Occipital lobe (tissue), 2 donors: Measurements from ENCODE around the gene DNHD1. TPM values are rescaled to one million over a fixed set of nuclear protein-coding genes. Genes with fewer than 3 reads are reported as not detected.
"Not testable (repeated sequence)": the region's sequence is repeated elsewhere in the genome, so short reads cannot be mapped to it uniquely, and the experiment has no call there.

Experiments
- DNase-seq: peaks from one replicate; lab custom pipeline; 2025; lab: John Stamatoyannopoulos, UW
- total RNA-seq: library from RNA; depleted of rRNA; stranded (reverse); fragments of >200 nt; gene quantifications from one replicate; pipeline ENCODE4 v1.2.3, GENCODE V29; 2014

The DNHD1 gene
- total RNA-seq, 1 donor from 2014 or later: 3.4 TPM

DNA sequence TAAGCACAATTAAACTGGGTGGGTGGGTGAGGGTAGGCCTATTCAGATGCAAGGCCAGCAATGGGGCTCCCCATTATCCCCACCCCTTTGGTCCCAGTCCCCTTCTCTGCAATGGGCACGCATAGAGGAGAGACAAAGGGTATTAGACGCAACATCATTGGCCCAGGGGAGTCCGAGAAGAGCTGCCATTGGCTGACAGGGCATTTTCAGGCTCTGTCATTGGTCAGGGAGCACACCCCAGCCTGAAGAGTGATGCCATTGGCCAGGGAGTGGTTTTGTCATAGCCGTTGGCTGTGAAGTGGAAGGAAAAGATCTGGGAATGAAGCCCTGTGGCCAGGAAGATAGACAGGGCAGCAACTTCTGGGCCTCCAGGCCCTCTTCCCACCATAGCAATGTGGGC lies 20.5 kb upstream of the DNHD1 start:
- DNase-seq: no peak

- no peak for DNase-seq
Observed at GRCh38 chr11:6480299-6480914, 16.7 kb upstream of the DNHD1 start.

- peak; percentile 98 for DNase-seq
Observed at GRCh38 chr11:6481012-6481923, 15.8 kb upstream of the DNHD1 start, which contains the start of the genes ARFIP2 and TIMM10B. ARFIP2 (minus strand) TSS chr11:6481331; CDS start chr11:6480421, 910 bp downstream. TIMM10B (plus strand) TSS chr11:6481501; CDS start chr11:6481517, 16 bp downstream.

DNA sequence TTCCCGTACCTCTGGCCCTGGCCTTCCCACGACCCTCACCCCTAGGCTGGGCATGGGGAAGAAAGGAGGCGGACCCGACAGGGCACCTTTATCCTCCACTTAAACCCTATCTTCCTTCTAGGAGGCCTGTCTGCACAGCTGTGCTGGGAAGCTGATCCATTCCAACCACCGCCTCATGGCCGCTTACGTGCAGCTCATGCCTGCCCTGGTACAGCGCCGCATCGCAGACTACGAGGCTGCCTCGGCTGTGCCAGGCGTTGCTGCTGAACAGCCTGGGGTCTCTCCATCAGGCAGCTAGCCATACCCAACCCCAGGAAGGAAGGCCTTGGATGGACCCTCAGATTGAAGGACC lies 15.2 kb upstream of the DNHD1 start:
- no peak for DNase-seq

- no peak for DNase-seq
Observed at GRCh38 chr11:6482441-6482840, 14.6 kb upstream of the DNHD1 start.

- no peak for DNase-seq
Observed at GRCh38 chr11:6483015-6483414, 14.1 kb upstream of the DNHD1 start.

- DNase-seq: no peak
Observed at GRCh38 chr11:6485661-6486060, 11.4 kb upstream of the DNHD1 start.

DNA sequence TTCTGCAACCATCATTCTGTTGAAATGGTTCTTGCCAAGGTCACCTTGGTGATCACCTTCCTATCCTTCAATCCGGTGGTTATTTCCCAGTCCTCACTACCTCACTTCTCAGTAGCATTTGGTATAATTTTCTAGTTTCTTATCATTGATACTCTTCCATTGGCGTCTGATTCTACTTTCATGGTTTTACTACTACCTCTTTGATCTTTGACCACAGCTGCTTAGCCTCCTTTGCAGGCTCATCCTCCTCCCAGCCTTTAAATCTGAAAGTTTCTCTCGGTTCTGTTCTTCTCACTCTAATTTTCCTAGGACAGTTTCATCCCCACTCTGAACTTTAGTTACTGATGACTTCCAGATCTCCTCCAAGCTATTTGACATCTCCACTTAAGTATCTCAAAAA lies 10.8 kb upstream of the DNHD1 start:
- no peak for DNase-seq

- no peak for DNase-seq
Observed at GRCh38 chr11:6486938-6487337, 10.1 kb upstream of the DNHD1 start.

DNA sequence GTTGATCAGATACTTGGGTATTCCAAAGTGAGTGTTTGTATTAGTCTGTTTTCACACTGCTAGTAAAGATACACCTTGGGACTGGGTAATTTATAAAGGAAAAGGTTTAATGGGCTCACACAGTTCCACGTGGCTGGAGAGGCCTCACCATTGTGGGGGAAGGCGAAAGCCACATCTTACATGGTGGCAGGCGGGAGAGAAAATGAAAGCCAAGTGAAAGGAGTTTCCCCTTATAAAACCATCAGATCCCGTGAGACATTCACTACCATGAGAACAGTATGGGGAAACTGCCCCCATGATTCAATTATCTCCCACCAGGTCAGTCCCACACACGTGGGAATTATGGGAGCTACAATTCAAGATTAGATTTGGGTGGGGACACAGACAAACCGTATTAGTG lies 8.7 kb upstream of the DNHD1 start:
- DNase-seq: no peak

DNA sequence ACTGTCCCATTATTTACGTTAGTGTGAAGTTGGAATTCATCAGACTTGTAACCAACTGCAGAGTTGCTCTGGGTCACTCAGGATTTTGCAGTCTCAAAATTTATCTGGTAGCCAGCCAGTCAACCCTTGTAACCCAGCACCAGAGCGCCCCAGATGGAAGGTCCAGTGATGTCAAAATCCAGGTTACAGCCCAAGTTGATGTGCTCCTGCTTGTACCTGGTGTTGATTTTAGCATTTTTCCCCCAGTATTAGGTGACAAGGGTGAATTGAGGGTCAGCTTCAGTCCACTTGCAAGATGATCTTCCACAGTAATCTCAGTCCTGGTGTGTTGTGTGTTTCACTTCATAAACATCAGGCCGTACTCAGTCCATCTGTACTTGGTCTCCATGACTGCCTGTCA lies 8.3 kb upstream of the DNHD1 start:
- no peak for DNase-seq

DNA sequence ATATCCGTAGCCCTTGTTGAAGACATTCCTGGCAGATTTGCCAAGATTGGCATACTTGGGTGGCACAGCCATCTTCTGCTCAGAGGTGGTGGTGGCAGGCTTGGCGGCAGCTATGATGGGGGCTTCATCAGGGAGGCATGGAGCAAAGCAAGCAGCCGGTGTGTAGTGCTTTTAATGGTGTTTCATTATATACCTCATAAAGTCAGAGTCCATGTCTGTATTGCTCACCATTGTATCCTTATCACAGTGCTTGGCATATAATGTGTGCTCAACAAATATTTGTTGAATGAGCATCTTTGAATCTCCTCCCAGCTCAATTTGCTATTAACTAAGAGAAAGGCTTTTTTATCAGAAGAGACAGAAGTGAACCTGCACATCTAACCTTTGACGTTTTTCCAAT lies 7.8 kb upstream of the DNHD1 start:
- no peak for DNase-seq

- DNase-seq: peak; percentile 70
Observed at GRCh38 chr11:6498121-6498520, 1.0 kb downstream of the DNHD1 start.

GRCh38 chr11:6498544-6498943 lies 1.5 kb downstream of the DNHD1 start:
- no peak for DNase-seq

- DNase-seq: no peak
Observed at GRCh38 chr11:6502382-6502781, 5.3 kb downstream of the DNHD1 start.

DNA sequence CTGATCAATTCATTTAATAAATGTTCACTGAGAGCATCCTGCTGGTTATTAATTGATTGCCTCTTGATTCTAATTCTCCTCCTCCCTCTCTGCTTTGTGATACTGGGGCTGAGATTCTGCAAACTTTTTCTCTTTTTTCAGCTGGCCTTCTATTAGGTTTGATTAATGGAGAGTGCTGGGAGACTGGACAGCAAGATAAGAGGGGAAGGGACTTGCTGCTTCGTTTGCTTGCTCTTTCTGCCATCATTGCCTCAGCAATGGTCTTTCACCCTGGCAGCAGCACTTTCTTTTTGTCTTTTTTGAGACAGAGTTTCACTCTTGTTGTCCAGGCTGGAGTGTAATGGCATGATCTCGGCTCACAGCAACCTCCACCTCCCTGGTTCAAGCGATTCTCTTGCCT lies 7.1 kb downstream of the DNHD1 start:
- DNase-seq: no peak

- DNase-seq: peak; percentile 1
Observed at GRCh38 chr11:6505577-6506240, 8.6 kb downstream of the DNHD1 start.

- DNase-seq: no peak
Observed at GRCh38 chr11:6516865-6517264, 19.8 kb downstream of the DNHD1 start.

- DNase-seq: no peak
Observed at GRCh38 chr11:6520265-6520664, 23.2 kb downstream of the DNHD1 start.

- DNase-seq: not testable (repeated sequence)
Observed at GRCh38 chr11:6521946-6522345, 24.9 kb downstream of the DNHD1 start.

GRCh38 chr11:6523253-6523652 lies 26.2 kb downstream of the DNHD1 start:
- no peak for DNase-seq

GRCh38 chr11:6526411-6527135 lies 29.5 kb downstream of the DNHD1 start:
- DNase-seq: no peak
